RCC 7860 (cell line): Measurements from ENCODE around the gene TNS1.
"Not testable (repeated sequence)": the region's sequence is repeated elsewhere in the genome, so short reads cannot be mapped to it uniquely, and the experiment has no call there.

ENCODE experiments used
- DNase-seq: peaks from one replicate; pipeline ENCODE4 v3.0.0-alpha.2; 2015; ENCODE audit warnings: low spot score
- FAIRE-seq: peaks from 2 replicates; lab custom pipeline; 2012; peaks lifted over from hg19 to GRCh38; lab: Jason Lieb, UNC

TNS1 gene

GRCh38 chr2:217793566-217794132, 209.1 kb downstream of the TNS1 start:
- FAIRE-seq (no peak), DNase-seq (no peak)

DNA sequence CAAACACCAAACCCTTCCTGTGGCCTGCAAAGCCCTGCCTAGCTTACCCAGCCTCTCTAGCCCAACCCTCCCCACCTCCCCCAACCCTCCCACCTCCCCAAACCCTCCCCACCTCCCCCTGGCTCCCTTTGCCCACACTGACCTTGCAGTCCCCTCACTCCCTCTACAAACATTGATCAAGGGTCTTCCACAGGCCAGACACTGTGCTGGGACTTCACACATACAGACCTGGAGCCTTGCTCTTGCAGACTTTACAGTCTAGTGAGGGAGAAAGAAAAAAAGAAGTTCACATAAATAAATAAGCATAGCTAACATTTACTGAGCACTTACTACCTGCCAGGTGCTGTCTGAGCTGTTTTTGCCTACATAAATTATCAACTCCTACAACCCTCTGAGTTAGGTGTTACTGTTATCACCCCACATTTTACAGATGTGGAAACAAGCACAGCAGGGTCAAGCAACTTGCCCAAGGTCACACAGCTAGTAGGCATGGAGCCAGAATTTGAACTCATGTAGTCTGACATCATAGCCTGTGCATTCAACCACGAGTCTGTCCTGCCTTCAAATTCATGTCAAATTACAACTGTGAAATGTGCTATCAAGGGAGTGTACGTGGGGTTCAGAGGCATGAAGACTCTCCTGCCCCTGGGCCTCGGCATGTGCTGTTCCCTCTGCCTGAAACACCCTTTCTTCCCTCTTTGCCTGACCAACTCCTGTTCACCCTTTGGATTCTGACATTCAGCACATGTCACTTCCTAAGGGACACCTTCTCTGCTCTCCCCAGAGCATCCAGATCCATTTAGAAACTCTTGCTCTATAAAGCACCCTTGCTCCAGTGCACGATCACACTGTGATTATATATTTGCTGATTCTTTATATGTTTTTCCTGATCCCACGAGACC, 209.9 kb downstream of the TNS1 start:
- FAIRE-seq (no peak), DNase-seq (no peak)

- FAIRE-seq (no peak), DNase-seq (no peak)
Measured at GRCh38 chr2:217791551-217791950, 211.2 kb downstream of the TNS1 start.

DNA sequence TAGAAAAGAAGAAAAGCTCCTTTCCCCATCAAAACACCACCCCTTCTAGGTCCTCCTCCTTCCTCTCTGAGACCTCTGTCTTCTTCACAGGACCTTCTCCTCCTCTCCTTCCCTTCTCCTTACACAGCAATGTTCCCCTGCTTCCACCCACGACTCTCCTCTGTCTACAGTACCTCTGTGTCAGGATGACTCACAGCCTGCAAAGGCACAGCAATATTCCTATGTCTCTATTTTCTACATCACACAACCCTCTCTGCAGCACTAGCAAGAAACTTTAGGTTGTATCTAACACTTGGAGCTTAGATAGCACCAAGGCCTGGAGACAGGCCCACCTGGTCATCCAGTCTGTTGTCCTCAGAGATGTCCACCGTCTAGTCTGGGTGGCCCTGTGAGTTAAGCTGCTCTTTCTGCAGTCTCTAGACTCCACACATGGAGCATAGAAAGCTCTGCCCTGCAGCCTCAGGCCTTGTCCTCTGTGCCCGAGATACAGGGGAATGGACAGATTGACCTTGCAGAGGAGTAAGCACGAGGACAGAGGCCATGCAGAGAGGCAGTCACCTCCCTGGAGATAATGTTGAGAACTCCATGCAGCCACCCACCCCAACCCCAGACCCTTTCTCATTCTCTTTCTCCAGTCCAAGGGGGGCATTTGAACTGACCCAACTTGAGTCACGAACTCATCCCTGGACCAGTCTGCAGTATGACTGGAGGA, 212.0 kb downstream of the TNS1 start:
- FAIRE-seq = no peak

DNA sequence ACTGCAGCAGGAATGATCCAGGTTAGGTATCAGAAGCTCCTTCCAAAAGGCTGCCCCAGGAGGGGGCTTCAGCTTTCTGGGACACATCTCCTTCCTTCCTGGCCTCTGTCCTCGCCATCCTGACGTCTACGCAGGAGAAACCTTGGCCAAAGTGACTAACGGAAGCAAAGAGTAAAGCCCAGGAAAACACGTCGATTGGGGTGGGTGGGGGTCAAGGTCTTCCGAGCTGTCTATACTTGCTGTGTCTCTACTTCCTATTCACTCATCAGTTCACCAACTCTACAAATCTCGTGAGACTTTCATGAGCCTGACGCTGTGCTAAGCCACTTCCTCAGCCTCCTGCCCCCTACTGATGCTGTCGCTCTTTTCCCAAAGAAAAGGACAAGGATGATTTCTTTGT, 212.6 kb downstream of the TNS1 start:
- DNase-seq (no peak), FAIRE-seq (no peak)

More for the DNA sequence above, 212.0 kb downstream of the TNS1 start:
- peak; percentile 26 for DNase-seq

DNA sequence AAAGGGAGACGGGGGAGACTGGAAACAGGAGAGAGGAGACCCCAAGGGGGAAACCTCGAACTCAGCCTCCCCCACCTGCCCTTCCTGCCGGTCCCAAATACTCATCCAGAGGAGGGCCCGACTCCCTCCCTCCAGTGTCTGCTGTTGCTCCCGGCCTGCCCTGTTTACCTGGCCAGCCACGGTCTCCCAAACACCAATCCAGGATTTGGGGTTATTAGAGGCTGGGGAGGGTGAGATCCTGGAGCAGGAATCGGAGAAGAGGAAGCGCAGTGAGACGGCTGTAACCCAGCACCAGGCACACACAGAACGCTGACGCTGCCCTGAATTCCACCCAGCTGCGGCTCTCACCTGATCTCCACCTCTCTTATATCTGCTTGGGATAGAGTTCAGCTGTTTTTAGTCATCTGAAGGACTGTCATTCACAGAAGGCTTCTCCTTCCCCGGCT, 213.0 kb downstream of the TNS1 start:
- no peak for FAIRE-seq
- DNase-seq = no peak

GRCh38 chr2:217789003-217789735, 213.6 kb downstream of the TNS1 start:
- FAIRE-seq = no peak

GRCh38 chr2:217788669-217789002, 214.2 kb downstream of the TNS1 start:
- FAIRE-seq (no peak), DNase-seq (no peak)

More at GRCh38 chr2:217789003-217789735, 213.6 kb downstream of the TNS1 start:
- peak; percentile 33 for DNase-seq

DNA sequence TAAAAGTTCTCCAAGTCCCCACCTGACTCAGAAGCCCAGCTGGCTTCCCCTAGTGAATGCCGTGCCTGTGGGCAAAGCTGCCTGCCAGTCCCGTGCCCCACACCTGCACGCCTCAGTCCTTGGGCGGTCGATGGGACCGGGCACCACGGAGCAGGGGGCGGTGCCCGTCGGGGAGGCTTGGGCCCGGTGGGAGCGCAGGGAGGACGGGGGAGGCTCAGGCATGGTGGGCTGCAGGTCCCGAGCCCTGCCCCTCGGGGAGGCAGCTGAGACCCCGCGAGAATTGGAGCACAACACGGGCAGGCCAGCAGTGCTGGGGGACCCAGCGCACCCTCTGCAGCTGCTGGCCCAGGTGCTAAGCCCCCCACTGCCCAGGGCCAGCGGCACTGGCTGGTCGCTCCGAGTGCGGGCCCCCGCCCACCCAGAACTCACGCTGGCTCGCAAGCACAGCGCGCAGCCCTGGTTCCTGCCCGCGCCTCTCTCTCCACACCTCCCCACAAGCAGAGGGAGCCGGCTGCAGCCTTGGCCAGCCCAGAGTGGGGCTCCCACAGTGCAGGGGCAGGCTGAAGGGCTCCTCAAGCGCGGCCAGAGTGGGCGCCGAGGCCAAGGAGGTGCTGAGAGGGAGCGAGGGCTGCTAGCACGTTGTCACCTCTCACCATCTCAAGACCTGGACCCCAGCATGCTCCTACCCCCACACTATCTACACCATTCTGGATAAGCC, 215.5 kb downstream of the TNS1 start:
- no peak for DNase-seq
- FAIRE-seq = no peak

DNA sequence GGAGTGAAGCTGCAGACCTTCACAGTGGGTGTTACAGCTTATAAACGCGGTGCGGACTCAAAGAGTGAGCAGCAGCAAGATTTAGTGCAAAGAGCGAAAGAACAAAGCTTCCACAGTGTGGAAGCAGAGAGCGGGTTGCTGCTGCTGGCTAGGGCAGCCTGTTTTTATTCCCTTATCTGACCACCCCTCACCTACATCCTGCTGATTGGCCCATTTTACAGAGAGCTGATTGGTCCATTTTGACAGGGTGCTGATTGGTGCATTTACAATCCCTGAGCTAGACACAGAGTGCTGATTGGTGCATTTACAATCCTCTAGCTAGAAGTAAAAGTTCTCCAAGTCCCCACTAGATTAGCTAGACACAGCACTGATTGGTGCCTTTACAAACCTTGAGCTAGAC, 216.2 kb downstream of the TNS1 start:
- DNase-seq, FAIRE-seq: not testable (repeated sequence)

DNA sequence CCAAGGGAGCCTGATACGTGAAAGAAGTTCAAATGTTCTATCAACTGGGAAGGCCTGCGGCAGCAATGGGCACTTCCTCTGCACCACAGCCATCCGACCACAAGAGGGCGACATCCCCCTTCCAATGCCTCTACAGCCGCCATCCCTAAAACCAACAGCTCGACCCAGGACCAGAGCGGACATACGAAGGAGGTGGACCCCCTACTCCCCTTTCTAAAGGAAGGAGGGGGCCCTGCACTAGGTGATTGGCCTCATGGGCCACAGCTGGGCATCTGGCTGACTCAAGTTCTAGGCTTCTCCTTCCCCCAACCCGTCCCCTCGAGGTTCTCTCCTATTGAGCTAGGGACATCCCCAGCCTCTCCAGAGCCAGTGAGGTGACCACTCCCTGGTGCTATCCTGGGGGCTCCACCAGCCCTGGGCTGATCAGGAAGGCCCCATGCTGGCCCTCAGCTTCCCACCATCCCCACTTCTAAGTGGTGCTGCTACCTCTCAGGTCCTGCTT, 217.2 kb downstream of the TNS1 start:
- FAIRE-seq = no peak
- peak; percentile 27 for DNase-seq

DNA sequence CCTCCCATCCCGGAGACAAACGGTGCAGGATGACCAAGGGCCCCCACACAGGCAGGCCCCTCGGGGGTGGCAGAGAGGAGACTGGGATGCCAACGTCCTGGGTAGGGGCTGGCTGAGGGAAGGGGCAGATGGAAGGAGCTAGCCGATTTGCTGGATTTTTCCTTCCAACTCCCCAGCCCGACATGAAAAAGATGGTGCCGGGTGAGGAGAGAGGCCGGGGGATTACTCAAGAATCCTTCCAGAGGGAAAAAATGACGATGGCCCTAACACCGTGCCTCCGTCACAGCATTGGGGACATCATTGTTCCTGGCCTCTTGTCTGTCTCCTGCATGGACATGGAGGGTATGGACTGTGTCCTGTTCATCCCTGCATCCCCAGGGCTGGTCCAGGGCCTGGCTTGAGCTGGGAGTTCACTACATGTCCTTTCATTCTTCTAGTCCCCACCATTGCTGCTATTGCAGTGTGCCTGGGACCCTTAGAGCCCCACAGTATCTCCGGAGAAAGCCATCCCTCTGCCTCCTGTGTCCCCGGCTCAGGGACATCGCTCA, 217.7 kb downstream of the TNS1 start:
- DNase-seq = no peak
- no peak for FAIRE-seq

GRCh38 chr2:217783243-217783642, 219.6 kb downstream of the TNS1 start:
- FAIRE-seq (no peak), DNase-seq (no peak)

GRCh38 chr2:217777906-217778305, 224.9 kb downstream of the TNS1 start:
- DNase-seq (no peak), FAIRE-seq (no peak)

DNA sequence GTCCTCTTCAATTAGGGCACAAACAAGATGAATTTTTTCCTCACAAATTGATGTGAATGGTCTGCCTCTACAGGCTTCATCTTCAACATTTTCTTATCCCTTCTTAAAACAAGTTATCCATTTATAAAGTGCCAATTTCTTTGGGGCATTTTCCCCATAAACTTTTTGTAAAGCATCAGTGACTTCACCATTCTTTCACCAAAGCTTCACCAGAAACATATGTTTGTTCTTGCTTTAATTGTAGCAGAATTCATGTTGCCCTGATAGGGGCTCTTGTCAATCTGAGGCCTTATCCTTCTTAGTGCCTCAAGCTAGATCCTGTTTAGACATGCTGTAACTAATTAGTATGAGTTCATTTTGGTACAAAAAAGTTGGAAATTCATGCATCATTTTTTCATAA, 226.2 kb downstream of the TNS1 start:
- no peak for FAIRE-seq

GRCh38 chr2:217775920-217776503, 226.8 kb downstream of the TNS1 start:
- DNase-seq = no peak
- no peak for FAIRE-seq

More for the DNA sequence above, 226.2 kb downstream of the TNS1 start:
- no peak for DNase-seq

GRCh38 chr2:217774232-217774631, 228.6 kb downstream of the TNS1 start:
- no peak for FAIRE-seq

GRCh38 chr2:217773539-217773938, 229.3 kb downstream of the TNS1 start:
- DNase-seq = no peak
- FAIRE-seq = no peak

More at GRCh38 chr2:217774232-217774631, 228.6 kb downstream of the TNS1 start:
- DNase-seq = no peak

GRCh38 chr2:217766356-217766755, 236.4 kb downstream of the TNS1 start:
- no peak for DNase-seq
- FAIRE-seq = no peak
